SK-N-SH (cell line): Measurements from ENCODE around the gene C7. TPM values are rescaled to one million over a fixed set of nuclear protein-coding genes. Genes with fewer than 3 reads are reported as not detected.

Source experiments
- CTCF ChIA-PET: fragments of 300-600, 350-600 bp; formaldehyde crosslinking; extraction: SDS; loops from one replicate; lab custom pipeline; 2021; lab: Yijun Ruan, JAX
- POLR2A ChIA-PET: fragments of 350-600 bp; sonication (Branson Sonifier 250); formaldehyde crosslinking; extraction: SDS; loops from one replicate; lab custom pipeline; 2020; ENCODE audit warnings: antibody characterized with exemption, inconsistent platforms; lab: Yijun Ruan, JAX
- DNase-seq: peaks from one replicate; pipeline ENCODE4 v3.0.0; 2012
- H2AFZ ChIP-seq: fragments of 200-600 bp; sonication (generic); 2 replicates; pipeline ENCODE4 v1.8.1; 2016; ENCODE audit warnings: antibody characterized with exemption, mild to moderate bottlenecking, low read depth
- H3F3A ChIP-seq: fragments of 200-600 bp; sonication (generic); replicated peaks from 2 replicates; pipeline ENCODE3; 2016; ENCODE audit warnings: antibody characterized with exemption, mild to moderate bottlenecking; ENCODE audit not compliant: insufficient read depth
- H3K27ac ChIP-seq, 2 experiments: fragments of 200-500 bp in 1 of 2; fragments of 200-600 bp in 1 of 2; sonication (Bioruptor generic) in 1 of 2; sonication (generic), shearing (Covaris generic) in 1 of 2; 2 replicates each; pipeline versions ENCODE4 v1.5.1 to v1.6.1; 2014 to 2016; ENCODE audit warnings: low read depth in 2 of 2, inconsistent platforms in 1 of 2, low read length in 1 of 2, mild to moderate bottlenecking in 1 of 2, mixed read lengths in 1 of 2
- H3K27me3 ChIP-seq: fragments of 200-600 bp; sonication (generic), shearing (Covaris generic); 2 replicates; pipeline ENCODE4 v1.6.1; 2016; ENCODE audit warnings: mixed run types; ENCODE audit not compliant: insufficient read depth
- H3K36me3 ChIP-seq, 2 experiments: fragments of 200-500 bp in 1 of 2; fragments of 200-600 bp in 1 of 2; sonication (Bioruptor generic) in 1 of 2; sonication (generic) in 1 of 2; replicated peaks in 1 of 2; 2 replicates each; pipeline versions ENCODE3 to v1.5.1; 2014 to 2016; ENCODE audit warnings: low read length in 1 of 2, mild to moderate bottlenecking in 1 of 2; ENCODE audit not compliant: insufficient read depth in 2 of 2, control insufficient read depth in 1 of 2
- H3K4me1 ChIP-seq, 2 experiments: fragments of 200-500 bp in 1 of 2; fragments of 200-600 bp in 1 of 2; sonication (Bioruptor generic) in 1 of 2; sonication (generic), shearing (Covaris generic) in 1 of 2; 2 replicates each; pipeline versions ENCODE4 v1.5.1 to v1.6.1; 2014 to 2016; ENCODE audit warnings: low read depth in 1 of 2, low read length in 1 of 2, mixed run types in 1 of 2; ENCODE audit not compliant: insufficient read depth in 2 of 2, control insufficient read depth in 1 of 2
- H3K4me2 ChIP-seq: fragments of 200-600 bp; sonication (generic), shearing (Covaris generic); 2 replicates; pipeline ENCODE4 v1.6.1; 2017; ENCODE audit warnings: mixed run types
- H3K4me3 ChIP-seq, 2 experiments: fragments of 200-500 bp in 1 of 2; fragments of 200-600 bp in 1 of 2; sonication (Bioruptor generic) in 1 of 2; sonication (generic), shearing (Covaris generic) in 1 of 2; 2 replicates each; pipeline versions ENCODE4 v1.5.1 to v1.8.1; 2014 to 2016; ENCODE audit warnings: low read depth in 2 of 2, inconsistent platforms in 1 of 2, low read length in 1 of 2, mild to moderate bottlenecking in 1 of 2, mixed read lengths in 1 of 2, moderate library complexity in 1 of 2
- H3K79me2 ChIP-seq: fragments of 200-600 bp; sonication (generic); 2 replicates; pipeline ENCODE4 v1.8.1; 2017; ENCODE audit warnings: mild to moderate bottlenecking; ENCODE audit not compliant: insufficient read depth
- H3K9ac ChIP-seq: fragments of 200-600 bp; sonication (generic); 2 replicates; pipeline ENCODE4 v1.6.1; 2017; ENCODE audit warnings: mixed run types
- H3K9me2 ChIP-seq: fragments of 200-600 bp; sonication (generic); 2 replicates; pipeline ENCODE4 v1.6.1; 2017; ENCODE audit warnings: mixed run types
- H3K9me3 ChIP-seq: fragments of 200-600 bp; sonication (generic); 2 replicates; pipeline ENCODE4 v1.6.1; 2017; ENCODE audit warnings: mixed run types, mild to moderate bottlenecking, moderate library complexity
- H4K20me1 ChIP-seq: fragments of 200-600 bp; sonication (generic); 2 replicates; pipeline ENCODE4 v1.6.1; 2017; ENCODE audit warnings: mild to moderate bottlenecking, mixed run types; ENCODE audit not compliant: insufficient read depth
- CHD2 ChIP-seq: fragments of 150-350 bp; IDR thresholded peaks from 2 replicates; pipeline ENCODE4 v1.6.1; 2018; ENCODE audit warnings: low read length; ENCODE audit not compliant: partially characterized antibody
- CTCF ChIP-seq: fragments of 200-600 bp; sonication (generic); IDR thresholded peaks from 2 replicates; pipeline ENCODE4 v1.6.1; 2017; ENCODE audit warnings: antibody characterized with exemption, mild to moderate bottlenecking, moderate library complexity
- EP300 ChIP-seq, 2 experiments: IDR thresholded peaks; 2 replicates each; pipeline versions ENCODE4 v1.4.0 to v1.6.1; 2012; ENCODE audit warnings: borderline replicate concordance in 1 of 2, low read depth in 1 of 2, low read length in 1 of 2
- EZH2phosphoT487 ChIP-seq: fragments of 200-600 bp; sonication (generic); IDR thresholded peaks from 2 replicates; pipeline ENCODE4 v1.6.1; 2017; ENCODE audit warnings: low read depth, mixed run types, mild to moderate bottlenecking, antibody characterized with exemption, moderate library complexity, borderline replicate concordance
- FOSL2 ChIP-seq: IDR thresholded peaks from 2 replicates; pipeline ENCODE4 v1.4.0; 2012; ENCODE audit warnings: low read depth, mild to moderate bottlenecking, moderate library complexity, borderline replicate concordance
- FOXJ3 ChIP-seq: sonication (generic); formaldehyde crosslinking; IDR thresholded peaks from 2 replicates; pipeline ENCODE4 v1.5.1; 2020; ENCODE audit warnings: mild to moderate bottlenecking, missing genetic modification reagents
- GATA2 ChIP-seq: sonication (generic); formaldehyde crosslinking; IDR thresholded peaks from 2 replicates; pipeline ENCODE4 v1.5.0; 2020; ENCODE audit warnings: mild to moderate bottlenecking, missing genetic modification reagents
- MEF2A ChIP-seq: IDR thresholded peaks from 2 replicates; pipeline ENCODE4 v1.4.0; 2012; ENCODE audit warnings: low read depth, borderline replicate concordance
- MXI1 ChIP-seq: IDR thresholded peaks from 2 replicates; pipeline ENCODE4 v1.6.1; 2012; ENCODE audit warnings: mild to moderate bottlenecking, low read depth, low read length, improper control_type of control experiment
- NFIC ChIP-seq: IDR thresholded peaks from 2 replicates; pipeline ENCODE4 v1.4.0; 2012; ENCODE audit warnings: borderline replicate concordance
- RAD21 ChIP-seq: IDR thresholded peaks from 2 replicates; pipeline ENCODE4 v1.6.1; 2012; ENCODE audit warnings: mild to moderate bottlenecking, low read length
- REST ChIP-seq: IDR thresholded peaks from 2 replicates; pipeline ENCODE4 v1.6.1; 2012; ENCODE audit warnings: mild to moderate bottlenecking, low read depth, low read length, moderate library complexity
- RFX5 ChIP-seq: IDR thresholded peaks from 2 replicates; pipeline ENCODE4 v1.6.1; 2012; ENCODE audit warnings: mild to moderate bottlenecking, improper control_type of control experiment, low read length
- RXRA ChIP-seq: IDR thresholded peaks from 2 replicates; pipeline ENCODE4 v1.4.0; 2012; ENCODE audit warnings: low read depth, mild to moderate bottlenecking, borderline replicate concordance
- SIN3A ChIP-seq: IDR thresholded peaks from 2 replicates; pipeline ENCODE4 v1.6.1; 2012; ENCODE audit warnings: low read depth, mild to moderate bottlenecking, low read length, moderate library complexity, borderline replicate concordance
- TAF1 ChIP-seq: IDR thresholded peaks from 2 replicates; pipeline ENCODE4 v1.6.1; 2012; ENCODE audit warnings: low read depth, mild to moderate bottlenecking, low read length, moderate library complexity, borderline replicate concordance
- TCF12 ChIP-seq: IDR thresholded peaks from 2 replicates; pipeline ENCODE4 v1.4.0; 2012
- YY1 ChIP-seq: IDR thresholded peaks from 2 replicates; pipeline ENCODE4 v1.4.0; 2012; ENCODE audit warnings: low read depth, mild to moderate bottlenecking
- ZBTB33 ChIP-seq: IDR thresholded peaks from 2 replicates; pipeline ENCODE4 v1.4.0; 2012; ENCODE audit warnings: low read depth, borderline replicate concordance
- WGBS: methylation state at CpG from one replicate; pipeline ENCODE4 v1.1.6; 2017; ENCODE audit warnings: low lambda C conversion rate; 5-methylcytosine and 5-hydroxymethylcytosine counted together
- polyA plus RNA-seq, 3 experiments: library from polyadenylated mRNA; depleted of rRNA; stranded (reverse); fragments of >200 nt; gene quantifications; 2 replicates each; pipeline ENCODE4 v1.2.3, GENCODE V29; 2012

The C7 gene
- polyA plus RNA-seq, 1 of the 3 experiments (the other 2 are of a cell fraction) = 11.1 TPM

GRCh38 chr5:40945111-40945510 lies 35.8 kb downstream of the C7 start:
- CTCF ChIA-PET = no interaction called here
- WGBS = 78% methylated on average over 5 of the region's 5 CpGs
- no peak for TF ChIP-seq NFIC
- TF ChIP-seq TCF12 = no peak
- TF ChIP-seq CTCF = no peak
- no peak for TF ChIP-seq RFX5
- no peak for TF ChIP-seq RXRA
- no peak for TF ChIP-seq REST
- no peak for TF ChIP-seq MXI1
- no peak for TF ChIP-seq FOXJ3
- TF ChIP-seq MEF2A = no peak
- no peak for TF ChIP-seq ZBTB33
- TF ChIP-seq SIN3A = no peak
- TF ChIP-seq EP300 (IDR thresholded peaks at IDR 0.05; ENCODE audit: borderline replicate concordance in 1 of 2, low read depth in 1 of 2, low read length in 1 of 2) = no peak
- TF ChIP-seq RAD21 = no peak
- no peak for TF ChIP-seq YY1
- TF ChIP-seq GATA2 (CRISPR knock-in tag) = no peak
- TF ChIP-seq EZH2phosphoT487 = no peak
- TF ChIP-seq FOSL2 = no peak
- no peak for TF ChIP-seq TAF1
- TF ChIP-seq CHD2 = no peak

More at GRCh38 chr5:40945111-40945510, 35.8 kb downstream of the C7 start:
- Histone ChIP-seq H4K20me1 (no peaks in the 10 kb centered on the region), H3K79me2 (no peaks in the 10 kb centered on the region), H2AFZ (no peak overlapping the region), H3K9me3 (no peaks in the 10 kb centered on the region), H3K9me2 (no peaks in the 10 kb centered on the region), H3K9ac (no peak overlapping the region), H3K4me1 (no peaks in the 10 kb centered on the region), H3K27ac (no peak overlapping the region), H3K27me3 (no peaks in the 10 kb centered on the region), H3K4me2 (no peak overlapping the region), H3K36me3 (peaks cover 0 to 3% of the 10 kb centered on the region in 2 experiments), H3K4me3 (no peak overlapping the region), H3F3A (no peaks in the 10 kb centered on the region)
- POLR2A ChIA-PET = no interaction called here
- no peak for DNase-seq
